ENCODE results near the gene DNAJA3.

The DNAJA3 gene

DNA sequence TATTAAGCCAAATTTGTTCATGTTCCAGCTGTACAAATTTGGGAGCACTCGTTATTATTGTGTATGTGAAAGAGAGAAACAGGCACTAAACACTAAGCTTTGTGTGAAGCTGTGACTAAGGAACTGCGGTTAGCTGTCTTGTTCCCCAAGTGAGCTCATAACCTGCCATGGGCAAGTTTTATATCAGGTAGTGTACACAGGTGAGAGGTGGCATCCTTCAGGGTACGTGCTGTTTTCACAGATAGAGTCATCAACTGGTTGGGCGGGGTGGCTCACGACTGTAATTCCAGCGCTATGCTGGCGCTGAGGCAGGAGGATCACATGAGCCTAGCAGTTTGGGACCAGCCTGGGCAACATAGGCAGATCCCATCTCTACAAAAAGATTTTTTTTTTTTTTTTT is 2.8 kb downstream of the DNAJA3 start:
- FAIRE-seq (no peak), DNase-seq (ENCODE audit: insufficient read length, low spot score) (no peak)

DNA sequence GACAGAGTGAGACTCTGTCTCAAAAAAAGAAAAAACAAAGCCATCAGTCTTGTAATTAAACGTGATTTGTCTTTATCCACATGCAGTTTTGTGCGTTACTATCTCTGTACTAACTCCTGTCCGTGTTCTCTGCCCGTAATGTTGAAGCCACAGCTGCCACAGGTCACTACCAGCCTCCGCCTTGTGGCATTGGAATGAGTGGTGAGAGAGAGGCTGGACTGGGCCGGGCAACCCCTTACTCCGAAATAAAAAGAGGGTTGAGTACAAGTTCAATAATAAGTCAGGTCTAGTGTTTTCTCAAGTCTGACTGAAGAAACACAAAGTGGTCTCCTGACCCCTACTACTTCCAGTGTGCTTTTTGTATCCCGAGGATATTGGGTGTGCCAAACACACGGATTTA is 5.4 kb downstream of the DNAJA3 start:
- no peak for FAIRE-seq
- DNase-seq (ENCODE audit: insufficient read length, low spot score), result no peak

DNA sequence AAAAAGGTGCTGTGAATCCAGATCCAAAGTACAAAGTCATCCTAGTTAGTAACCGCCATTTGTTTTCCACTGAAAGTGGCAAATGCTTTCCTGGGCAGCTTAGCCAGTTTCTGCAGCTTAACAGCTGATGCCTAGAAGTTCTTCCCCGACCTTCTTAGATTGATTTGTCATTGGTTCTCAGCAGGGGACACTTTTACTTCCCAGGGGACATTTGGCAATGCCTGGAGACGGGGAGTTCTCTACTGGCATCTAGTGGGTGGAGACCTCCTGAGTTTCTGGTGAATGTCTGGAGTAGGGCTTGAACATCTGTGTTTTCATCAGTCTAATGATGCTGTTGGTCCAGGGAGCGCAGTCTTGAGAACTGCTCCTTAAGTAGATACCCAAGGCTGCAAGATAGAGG is 7.6 kb downstream of the DNAJA3 start:
- no peak for FAIRE-seq
- DNase-seq (ENCODE audit: insufficient read length, low spot score), result no peak

DNA sequence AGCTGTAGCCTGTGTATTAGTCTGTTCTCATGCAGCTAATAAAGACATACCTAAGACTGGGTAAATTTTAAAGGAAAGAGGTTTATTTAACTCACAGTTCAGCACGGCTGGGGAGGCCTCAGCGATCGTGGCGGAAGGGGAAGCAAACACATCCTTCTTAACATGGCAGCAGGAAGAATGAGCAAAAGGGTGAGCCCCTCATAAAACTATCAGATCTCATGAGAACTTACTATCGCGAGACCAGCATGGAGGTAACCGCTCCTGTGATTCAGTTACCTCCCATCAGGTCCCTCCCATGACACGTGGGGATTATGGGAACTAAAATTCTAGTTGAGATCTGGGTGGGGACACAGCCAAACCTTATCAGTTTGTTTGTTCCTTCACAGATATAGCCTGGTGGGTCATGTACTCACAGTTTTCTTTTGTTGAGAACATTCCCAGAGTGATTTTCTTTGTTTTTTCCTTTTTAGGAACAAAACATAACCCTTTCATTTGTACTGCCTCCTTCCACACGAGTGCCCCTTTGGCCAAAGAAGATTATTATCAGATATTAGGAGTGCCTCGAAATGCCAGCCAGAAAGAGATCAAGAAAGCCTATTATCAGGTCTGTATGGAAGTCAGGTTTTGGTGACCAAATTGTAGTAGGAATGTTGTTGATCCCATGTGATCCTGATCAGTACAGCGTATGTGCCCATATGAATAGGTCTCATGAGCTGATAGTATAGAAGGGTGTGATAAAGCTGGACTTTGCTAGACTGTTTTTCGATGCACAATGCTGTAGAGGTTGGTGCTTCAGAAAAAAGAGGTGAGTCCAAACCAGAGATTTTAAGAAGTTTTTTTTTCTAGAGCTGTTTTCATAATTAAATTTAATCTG is 8.5 kb downstream of the DNAJA3 start:
- DNase-seq (ENCODE audit: insufficient read length, low spot score) (no peak), FAIRE-seq (no peak)

DNA sequence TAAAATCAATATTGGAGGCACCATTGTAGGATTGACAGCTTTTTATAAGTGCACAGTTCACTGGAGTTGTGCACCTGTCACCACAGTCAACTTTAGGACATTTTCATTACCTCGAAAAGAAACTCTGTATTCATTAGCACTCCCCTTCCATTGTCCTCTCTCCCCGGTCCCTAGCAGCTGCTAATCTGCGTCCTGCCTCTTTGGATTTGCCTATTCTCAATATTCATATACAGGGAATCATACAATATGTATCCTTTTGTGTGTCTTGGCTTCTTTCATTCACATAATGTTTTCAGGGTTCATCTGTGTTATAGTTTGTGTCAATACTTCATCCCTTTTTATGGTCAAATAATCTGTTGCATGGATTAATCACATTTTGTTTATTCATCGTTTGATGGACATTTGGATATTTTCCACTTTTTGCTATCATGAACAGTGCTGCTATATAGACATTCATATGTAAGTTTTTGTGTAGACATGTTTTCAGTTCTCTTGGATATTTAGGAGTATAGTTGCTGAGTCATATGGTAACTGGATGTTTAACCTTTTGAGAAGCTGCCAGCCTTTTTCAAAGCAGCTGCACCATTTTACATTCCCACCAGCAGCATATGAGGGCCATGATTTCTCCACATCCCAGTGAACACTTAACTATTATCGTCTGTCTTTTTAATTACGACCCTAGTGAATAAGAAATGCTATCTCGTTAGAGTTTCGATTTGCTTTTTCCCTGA is 9.8 kb downstream of the DNAJA3 start:
- no peak for DNase-seq (ENCODE audit: insufficient read length, low spot score)
- FAIRE-seq, result no peak

DNA sequence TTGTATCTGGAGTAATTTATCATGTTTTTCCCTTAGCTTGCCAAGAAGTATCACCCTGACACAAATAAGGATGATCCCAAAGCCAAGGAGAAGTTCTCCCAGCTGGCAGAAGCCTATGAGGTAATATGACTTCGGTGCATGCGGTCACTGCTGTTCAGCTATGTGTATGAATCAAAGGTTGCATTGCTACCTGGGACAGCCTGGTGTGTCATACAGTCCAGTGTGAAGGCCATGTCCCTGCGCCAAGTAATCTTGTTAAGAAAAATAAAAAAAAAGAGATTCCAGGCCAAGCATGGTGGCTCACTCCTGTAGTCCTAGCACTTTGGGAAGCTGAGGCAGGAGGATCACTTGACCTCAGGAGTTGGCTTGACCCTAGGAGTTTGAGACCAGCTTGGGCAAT is 11.7 kb downstream of the DNAJA3 start:
- DNase-seq (ENCODE audit: insufficient read length, low spot score) (no peak), FAIRE-seq (no peak)

DNA sequence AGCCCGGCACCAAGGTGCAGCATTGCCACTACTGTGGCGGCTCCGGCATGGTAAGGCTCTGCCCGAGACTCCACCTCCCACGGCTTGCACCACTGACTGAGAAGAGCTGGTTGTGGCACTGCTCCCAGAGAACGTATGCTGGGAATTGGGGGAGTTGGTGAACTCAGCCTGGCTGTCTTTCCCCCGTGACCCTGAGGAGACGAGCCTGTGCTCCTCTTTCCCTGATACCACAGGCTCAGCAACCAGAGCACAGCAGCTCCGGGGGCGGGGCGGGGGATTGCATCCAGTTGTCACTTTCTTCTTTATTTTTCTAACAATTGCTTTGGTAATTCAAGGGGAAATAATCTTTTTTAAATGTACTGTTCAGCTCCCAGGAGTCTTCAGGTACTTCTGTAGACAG is 16.7 kb downstream of the DNAJA3 start:
- FAIRE-seq, result no peak

DNA sequence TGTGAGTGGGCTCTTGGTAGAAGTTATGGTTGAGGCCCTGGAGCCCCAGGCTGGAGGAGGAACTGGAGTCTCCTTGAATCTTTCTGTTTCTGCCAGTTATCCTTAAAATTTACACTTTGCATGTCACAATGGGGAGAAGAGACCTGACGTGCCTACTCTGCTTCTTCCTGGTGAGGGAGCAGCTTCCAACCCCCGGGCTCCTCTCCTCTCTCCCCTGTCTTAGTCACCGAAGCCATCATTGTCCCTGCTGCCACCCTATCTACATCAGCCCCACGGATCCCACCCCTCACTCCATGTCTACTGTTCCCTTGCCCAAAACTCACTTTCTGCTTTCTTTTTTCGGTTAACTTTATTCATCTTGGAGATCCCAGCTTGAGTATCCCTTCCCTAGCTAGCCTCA is 17.6 kb downstream of the DNAJA3 start:
- DNase-seq (ENCODE audit: insufficient read length, low spot score), result no peak
- FAIRE-seq, result no peak

More for the DNA sequence above, 16.7 kb downstream of the DNAJA3 start:
- DNase-seq (ENCODE audit: insufficient read length, low spot score), result no peak

DNA sequence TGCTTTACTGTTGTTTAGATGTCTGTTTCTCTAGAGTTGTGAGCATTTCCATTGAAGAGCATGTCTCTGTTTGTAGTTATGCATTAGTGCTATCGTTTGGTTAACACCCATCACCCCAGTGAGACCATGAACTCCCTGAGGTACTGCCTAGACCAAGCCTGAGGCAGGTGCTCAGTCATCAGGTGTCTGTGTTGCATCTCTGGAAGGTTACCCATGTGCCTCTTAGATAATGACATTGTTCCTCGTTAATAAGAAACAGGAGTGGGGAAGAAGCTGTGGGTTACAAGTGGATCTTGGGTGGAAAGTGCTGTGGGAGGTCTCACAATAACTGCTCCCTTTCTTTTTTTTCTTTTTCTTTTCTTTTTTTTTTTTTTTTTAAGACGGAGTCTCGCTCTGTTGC is 18.3 kb downstream of the DNAJA3 start:
- DNase-seq (ENCODE audit: insufficient read length, low spot score) (no peak), FAIRE-seq (no peak)

DNA sequence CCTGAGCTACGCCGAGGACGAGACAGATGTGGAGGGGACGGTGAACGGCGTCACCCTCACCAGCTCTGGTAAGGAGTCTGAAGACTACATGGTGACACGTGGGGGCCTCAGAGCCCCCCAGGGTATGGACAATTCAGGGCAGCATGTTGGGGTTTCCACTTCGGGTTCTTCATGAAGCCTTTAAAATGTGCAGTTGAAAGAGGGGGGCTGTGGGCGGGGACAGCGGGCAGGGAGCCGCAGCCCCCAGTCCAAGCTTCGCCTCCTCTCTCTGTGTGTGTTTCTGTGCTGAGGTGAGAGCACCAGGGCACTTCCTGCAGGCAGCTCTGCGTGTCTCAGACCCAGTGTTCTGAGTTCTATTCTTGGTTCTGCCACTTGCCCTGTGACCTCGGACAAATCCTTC is 24.8 kb downstream of the DNAJA3 start:
- DNase-seq (ENCODE audit: insufficient read length, low spot score) (no peak), FAIRE-seq (no peak)

DNA sequence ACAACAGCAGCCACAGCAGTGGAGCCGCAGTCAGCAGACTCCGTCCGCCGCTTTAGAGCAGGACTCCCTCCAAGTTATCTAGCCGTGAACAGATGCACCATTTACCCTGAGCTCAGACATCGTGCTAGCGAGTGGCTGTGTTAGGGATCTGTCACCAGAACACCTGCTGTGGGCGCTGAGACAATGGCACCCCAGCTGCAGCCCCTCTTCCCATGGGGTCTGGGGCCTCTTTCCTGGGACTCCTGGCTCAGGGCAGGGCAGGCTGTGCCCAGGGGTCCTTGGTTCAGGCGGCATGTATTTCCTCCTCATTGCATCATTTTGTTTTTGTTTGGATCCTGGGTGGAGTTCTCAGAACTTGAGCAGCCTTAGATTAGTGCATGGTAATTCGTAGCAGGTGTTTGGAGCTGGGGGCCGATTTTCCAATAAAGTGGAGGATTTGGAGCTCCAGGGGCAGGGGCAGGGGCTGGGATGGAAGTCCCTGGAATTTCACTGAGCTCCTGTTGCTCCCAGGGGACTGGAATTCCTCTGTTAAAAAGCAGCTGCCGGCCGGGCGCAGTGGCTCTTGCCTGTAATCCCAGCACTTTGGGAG is 25.4 kb downstream of the DNAJA3 start:
- no peak for FAIRE-seq
- no peak for DNase-seq (ENCODE audit: insufficient read length, low spot score)

DNA sequence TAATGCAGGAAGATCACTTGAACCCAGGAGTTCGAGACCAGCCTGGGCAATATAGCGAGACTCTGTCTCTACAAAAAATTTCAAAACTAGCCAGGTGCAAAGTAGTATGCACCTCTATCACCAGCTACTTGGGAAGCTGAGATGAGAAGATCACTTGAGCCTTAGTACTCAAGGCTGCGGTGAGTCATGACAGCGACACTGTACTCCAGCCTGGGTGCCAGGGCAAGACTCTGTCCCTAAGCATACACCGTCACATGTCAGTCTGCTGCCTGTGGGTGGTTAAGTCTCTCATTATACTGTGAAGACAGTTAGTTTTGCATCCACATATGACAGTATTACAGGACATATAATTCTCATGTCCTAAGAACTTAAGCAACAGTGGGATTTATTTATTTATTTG is 27.0 kb downstream of the DNAJA3 start:
- FAIRE-seq (no peak), DNase-seq (ENCODE audit: insufficient read length, low spot score) (no peak)

DNA sequence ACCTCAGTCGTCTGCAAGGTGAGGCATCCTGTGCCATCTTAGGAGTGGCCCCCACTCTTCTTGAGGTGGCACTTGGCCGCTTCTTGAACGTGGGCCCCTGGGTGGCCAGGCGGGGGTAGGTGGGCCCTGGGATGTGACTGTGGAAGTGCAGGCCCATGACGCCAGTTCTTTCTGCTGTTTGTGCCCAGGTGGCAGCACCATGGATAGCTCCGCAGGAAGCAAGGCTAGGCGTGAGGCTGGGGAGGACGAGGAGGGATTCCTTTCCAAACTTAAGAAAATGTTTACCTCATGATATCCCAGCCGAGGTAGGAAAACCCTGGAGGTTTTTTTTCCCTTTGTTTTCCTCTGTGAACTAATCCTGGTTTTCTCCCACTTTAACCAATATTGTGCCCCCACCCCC is 29.0 kb downstream of the DNAJA3 start:
- DNase-seq (ENCODE audit: insufficient read length, low spot score) (no peak), FAIRE-seq (no peak)

DNA sequence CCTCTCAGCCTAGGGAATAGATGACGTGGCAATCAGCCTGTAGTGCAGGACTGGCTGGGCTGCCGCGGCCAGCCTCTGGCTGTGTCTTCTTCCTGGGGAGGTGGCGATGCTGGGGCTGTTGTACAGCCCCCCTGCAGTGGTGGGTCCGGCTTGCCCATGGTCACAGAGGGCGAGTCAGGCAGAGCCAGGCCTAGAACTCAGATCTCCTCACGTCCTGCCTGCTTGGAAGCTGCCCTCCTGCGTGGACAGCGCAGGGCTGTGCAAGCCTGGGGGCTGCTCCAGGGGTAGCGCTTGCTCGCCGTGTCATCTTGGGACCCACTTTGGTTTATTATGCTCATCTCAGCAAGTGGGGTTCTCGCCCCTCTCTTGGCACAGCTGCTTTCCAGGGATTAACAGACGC is 29.4 kb downstream of the DNAJA3 start:
- DNase-seq (ENCODE audit: insufficient read length, low spot score) (no peak), FAIRE-seq (no peak)

DNA sequence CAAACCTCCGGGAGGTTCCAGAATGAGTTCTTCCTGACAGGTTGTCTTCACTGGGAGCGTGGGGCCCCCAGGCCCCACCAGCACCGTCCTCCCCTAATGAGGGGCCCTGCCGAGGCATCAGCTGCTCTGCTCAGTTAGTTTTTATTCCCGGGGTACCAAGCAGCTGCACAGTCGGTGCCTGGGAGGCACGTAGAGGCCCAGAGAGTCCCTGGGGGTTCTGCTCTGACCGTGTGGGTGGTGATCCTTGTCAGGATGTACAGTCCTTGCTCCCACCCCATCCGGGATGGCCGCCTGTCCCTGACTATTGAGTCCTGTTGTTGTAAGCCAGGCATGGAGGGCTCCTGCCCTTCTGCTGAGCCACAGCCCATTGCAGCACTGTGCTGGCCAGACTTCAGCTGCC is 30.3 kb downstream of the DNAJA3 start:
- FAIRE-seq, result no peak
- DNase-seq (ENCODE audit: insufficient read length, low spot score), result no peak

DNA sequence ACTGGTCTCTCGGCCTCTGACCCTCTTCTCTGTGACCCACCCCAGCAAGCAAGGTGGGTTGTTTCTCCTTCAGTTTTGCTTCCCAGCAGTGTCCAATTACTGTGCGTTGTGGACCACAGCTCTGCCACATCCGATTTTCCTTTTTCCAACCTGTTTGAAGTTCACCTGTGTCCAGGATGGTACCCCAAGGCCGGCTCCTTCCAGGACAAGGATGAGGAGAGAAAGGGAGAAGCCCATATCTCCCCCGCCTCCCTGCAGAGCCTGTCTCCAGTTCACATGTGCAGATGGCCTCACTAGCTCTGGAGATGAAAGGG is 35.2 kb downstream of the DNAJA3 start:
- no peak for FAIRE-seq
- DNase-seq (ENCODE audit: insufficient read length, low spot score), result no peak

DNA sequence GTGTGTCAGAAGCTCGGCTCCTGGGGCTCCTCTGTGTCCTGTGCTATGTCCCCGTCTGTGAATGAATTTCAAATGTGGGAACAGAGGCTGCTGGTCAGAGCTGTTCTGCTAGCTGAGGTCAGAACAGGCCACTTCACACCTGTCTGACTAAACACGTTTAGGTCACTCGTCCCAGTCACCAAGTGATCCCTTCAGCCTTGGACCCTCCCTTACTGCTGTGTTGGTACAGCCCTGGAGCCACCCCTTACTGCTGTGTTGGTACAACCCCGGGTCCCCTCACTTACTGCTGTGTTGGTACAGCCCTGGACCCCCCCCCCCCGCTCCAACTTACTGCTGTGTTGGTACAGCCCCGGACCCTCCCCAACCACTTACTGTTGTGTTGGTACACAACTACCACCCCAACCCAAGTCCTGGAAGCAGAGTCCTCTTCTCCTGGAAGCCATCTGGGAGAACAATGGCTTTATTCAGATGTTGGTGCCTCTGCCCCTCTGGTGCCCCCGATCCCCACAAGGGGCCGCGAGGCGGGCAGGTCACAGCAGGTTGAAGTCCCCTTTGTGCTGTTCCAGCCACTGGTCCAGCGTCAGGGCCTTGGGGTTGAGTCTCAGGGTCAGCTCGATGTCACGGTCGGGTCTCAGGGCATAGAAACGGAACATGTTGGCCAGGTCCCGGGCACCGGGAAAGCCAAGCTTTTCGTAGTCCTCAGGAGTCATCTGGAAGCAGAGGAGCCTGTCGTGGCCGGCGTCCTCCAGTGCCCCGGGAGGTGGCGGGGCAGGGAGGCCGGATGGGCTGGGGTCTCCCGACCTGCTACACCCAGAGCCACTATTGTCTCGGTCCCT is 35.8 kb downstream of the DNAJA3 start:
- no peak for FAIRE-seq
- no peak for DNase-seq (ENCODE audit: insufficient read length, low spot score)

DNA sequence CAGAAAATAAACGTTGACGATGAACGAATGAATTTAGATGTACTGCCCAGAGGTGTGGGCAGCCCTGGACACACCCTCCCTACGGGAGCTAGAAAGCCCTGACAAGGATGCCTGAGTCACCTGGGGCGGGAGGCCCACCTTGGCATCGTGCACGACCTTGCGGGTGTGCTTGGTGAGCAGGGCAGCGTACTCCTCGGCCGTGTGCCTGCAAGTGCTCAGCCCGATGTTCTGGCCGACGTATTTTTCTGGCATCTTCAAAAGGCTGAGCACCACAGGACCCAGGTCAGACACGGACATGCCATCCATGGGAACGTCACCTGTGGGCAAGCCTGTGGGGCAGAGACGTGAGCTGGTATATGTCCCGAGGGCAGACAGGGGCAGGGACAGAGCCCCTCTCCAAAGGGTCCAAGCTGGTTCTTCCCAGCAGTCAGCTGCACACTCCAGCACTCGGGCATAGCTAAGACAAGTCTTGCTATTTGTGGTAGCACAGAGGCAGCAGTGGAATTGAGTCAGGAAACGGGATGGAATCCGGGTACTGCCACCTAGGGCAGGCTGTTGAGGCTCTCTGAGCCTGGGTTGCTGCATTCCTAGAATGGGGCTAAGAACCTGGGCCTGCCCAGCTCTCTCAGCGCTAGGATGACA is 38.0 kb downstream of the DNAJA3 start:
- FAIRE-seq, result peak; percentile 82

DNA sequence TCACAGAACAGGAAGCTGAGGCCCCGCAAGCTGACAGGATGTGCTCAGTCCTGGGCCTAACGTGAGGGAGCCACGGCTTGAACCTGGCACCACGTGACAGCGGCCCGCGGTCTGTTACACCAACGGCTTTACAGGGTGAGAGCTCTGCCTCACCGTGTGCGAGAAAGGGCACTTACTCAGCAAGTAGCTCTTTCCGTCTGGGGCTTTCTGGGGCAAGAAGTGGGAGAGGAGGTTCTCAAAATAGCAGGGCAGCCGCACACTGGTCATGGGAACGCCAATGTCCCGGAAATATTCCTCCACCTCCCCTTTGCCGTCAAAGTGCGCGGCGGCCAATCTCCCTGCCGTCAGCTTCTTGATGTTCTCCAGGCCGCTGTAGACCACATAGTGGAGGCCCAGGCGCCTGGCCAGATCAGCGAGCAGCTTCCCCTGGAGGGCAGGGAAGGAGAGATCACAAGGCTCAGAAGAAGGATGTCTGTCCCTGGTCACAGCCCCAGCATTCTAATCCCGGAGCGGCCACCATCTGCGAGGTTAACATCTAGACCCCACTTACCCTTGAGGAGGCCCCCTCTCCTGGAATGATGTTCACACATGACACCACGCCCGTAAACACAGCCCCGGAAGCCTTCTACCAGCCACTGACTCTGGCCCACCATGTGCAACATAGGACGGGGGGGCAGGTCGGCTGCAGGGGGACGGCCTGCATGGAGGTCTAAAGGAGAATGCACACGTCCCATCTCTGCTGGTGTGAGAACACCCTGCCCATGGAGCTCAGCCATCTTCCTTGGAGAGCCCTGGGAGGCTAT is 40.5 kb downstream of the DNAJA3 start:
- FAIRE-seq (no peak), DNase-seq (ENCODE audit: insufficient read length, low spot score) (no peak)

More for the DNA sequence above, 38.0 kb downstream of the DNAJA3 start:
- DNase-seq (ENCODE audit: insufficient read length, low spot score), result no peak

DNA sequence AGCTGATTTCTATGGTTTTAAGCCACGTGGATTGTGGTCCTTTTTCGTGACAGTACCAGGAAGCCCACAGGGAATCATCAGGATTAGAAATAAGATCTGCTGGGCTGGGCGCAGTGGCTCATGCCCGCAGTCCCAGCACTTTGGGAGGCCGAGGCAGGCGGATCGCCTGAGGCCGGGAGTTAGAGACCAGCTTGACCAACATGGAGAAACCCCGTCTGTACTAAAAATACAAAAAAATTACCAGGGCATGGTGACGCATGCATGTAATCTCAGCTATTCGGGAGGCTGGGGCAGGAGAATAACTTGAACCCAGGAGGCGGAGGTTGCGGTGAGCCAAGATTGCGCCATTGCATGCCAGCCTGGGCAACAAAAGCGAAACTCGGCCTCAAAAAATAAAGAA is 42.2 kb downstream of the DNAJA3 start:
- FAIRE-seq, result no peak
- DNase-seq (ENCODE audit: insufficient read length, low spot score), result no peak
